GM12872 (cell line): ENCODE measurements around the gene KANSL1L.

Experiments
- TF ChIP-seq, protein P1 (sequence below): IDR thresholded peaks from 3 replicates; pipeline ENCODE4 v1.5.1; 2011; ENCODE audit warnings: low read depth, mild to moderate bottlenecking, low read length, moderate library complexity; ENCODE audit not compliant: insufficient read depth

KANSL1L gene

GRCh38 chr2:210170446-210171303 is 534 bp downstream of the KANSL1L start:
- TF ChIP-seq, protein P1, sequence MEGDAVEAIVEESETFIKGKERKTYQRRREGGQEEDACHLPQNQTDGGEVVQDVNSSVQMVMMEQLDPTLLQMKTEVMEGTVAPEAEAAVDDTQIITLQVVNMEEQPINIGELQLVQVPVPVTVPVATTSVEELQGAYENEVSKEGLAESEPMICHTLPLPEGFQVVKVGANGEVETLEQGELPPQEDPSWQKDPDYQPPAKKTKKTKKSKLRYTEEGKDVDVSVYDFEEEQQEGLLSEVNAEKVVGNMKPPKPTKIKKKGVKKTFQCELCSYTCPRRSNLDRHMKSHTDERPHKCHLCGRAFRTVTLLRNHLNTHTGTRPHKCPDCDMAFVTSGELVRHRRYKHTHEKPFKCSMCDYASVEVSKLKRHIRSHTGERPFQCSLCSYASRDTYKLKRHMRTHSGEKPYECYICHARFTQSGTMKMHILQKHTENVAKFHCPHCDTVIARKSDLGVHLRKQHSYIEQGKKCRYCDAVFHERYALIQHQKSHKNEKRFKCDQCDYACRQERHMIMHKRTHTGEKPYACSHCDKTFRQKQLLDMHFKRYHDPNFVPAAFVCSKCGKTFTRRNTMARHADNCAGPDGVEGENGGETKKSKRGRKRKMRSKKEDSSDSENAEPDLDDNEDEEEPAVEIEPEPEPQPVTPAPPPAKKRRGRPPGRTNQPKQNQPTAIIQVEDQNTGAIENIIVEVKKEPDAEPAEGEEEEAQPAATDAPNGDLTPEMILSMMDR, result no peak

- TF ChIP-seq, protein P1, result no peak
These were observed 1.1 kb downstream of the KANSL1L start for GRCh38 chr2:210170196-210170445.

- TF ChIP-seq, protein P1, result no peak
These were observed 1.6 kb downstream of the KANSL1L start for GRCh38 chr2:210169516-210170195.

GRCh38 chr2:210167227-210167626 is 4.0 kb downstream of the KANSL1L start:
- TF ChIP-seq, protein P1, result no peak

DNA sequence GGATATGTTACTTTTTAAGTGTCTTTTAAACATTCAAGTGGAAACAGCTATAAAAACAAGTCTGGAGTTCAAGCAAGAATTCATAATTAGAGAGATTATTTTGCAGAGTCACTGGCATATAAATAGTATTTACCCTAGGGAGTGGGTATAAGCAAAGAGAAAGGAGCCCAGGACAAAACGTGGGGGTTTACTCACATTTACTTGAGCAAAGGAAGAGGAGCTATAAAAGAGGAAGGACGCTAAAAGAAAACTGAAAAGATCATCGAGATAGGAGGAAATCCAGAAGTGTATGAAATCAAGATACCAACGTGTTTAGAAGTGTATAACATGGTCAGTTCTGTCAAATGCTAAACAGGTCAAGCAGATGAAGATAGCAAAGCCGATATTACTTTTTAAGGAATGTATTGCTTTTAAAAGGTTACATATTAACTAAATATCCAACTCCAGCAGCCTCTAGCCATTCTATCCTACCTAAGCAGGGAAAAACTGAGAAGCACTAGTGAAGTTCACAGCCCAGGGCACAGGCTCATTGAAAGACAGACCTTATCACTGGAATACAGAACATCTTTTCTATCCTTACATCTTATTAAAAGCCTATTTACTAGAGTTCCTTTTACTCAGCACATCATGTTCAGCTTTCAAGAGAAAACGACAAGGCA is 8.6 kb downstream of the KANSL1L start:
- TF ChIP-seq, protein P1, result no peak

GRCh38 chr2:210159059-210159458 is 12.2 kb downstream of the KANSL1L start:
- TF ChIP-seq, protein P1, result no peak

GRCh38 chr2:210158236-210158635 is 13.0 kb downstream of the KANSL1L start:
- TF ChIP-seq, protein P1, result no peak
